Keratinocyte (primary cell): ENCODE data around the gene HAVCR2. TPM values are rescaled to one million over a fixed set of nuclear protein-coding genes. Genes with fewer than 3 reads are reported as not detected.

Experiments used
- DNase-seq: peaks from one replicate; pipeline ENCODE4 v3.0.0-alpha.2; 2011; ENCODE audit warnings: low read depth, missing footprints, low spot score
- FAIRE-seq: peaks from 2 replicates; lab custom pipeline; 2011; peaks lifted over from hg19 to GRCh38; lab: Jason Lieb, UNC
- H2AFZ ChIP-seq: 2 replicates; pipeline ENCODE4 v1.6.0; 2012; ENCODE audit warnings: low read length, control low read depth, inconsistent platforms; ENCODE audit not compliant: control insufficient read depth
- H3K27ac ChIP-seq: 2 replicates; pipeline ENCODE4 v1.5.1; 2011; ENCODE audit warnings: low read length; ENCODE audit not compliant: control insufficient read depth, insufficient read depth
- H3K27me3 ChIP-seq: 3 replicates; pipeline ENCODE4 v1.6.0; 2011; ENCODE audit warnings: low read length; ENCODE audit not compliant: control insufficient read depth, insufficient read depth; ENCODE audit errors: extremely low read depth
- H3K36me3 ChIP-seq, 2 experiments: 2 replicates in 1 of 2; 3 replicates in 1 of 2; pipeline ENCODE4 v1.5.1; 2011; ENCODE audit warnings: low read length in 2 of 2, mild to moderate bottlenecking in 1 of 2; ENCODE audit not compliant: control insufficient read depth in 2 of 2, insufficient read depth in 2 of 2; ENCODE audit errors: extremely low read depth in 1 of 2
- H3K4me1 ChIP-seq: 3 replicates; pipeline ENCODE4 v1.5.1; 2011; ENCODE audit warnings: low read length; ENCODE audit not compliant: control insufficient read depth, insufficient read depth; ENCODE audit errors: extremely low read depth
- H3K4me2 ChIP-seq: 3 replicates; pipeline ENCODE4 v1.6.0; 2011; ENCODE audit warnings: low read depth, low read length; ENCODE audit not compliant: control insufficient read depth, insufficient read depth; ENCODE audit errors: extremely low read depth
- H3K4me3 ChIP-seq, 3 experiments: fragments of 200-600 bp in 1 of 3; sonication (generic) in 1 of 3; 2 replicates in 2 of 3; 3 replicates in 1 of 3; pipeline ENCODE4 v1.5.1; 2011 to 2016; ENCODE audit warnings: low read length in 3 of 3, mild to moderate bottlenecking in 3 of 3, control low read depth in 2 of 3, inconsistent platforms in 1 of 3, low read depth in 1 of 3, mixed read lengths in 1 of 3, mixed run types in 1 of 3, moderate library complexity in 1 of 3; ENCODE audit not compliant: control insufficient read depth in 2 of 3, insufficient read depth in 2 of 3; ENCODE audit errors: extremely low read depth in 1 of 3
- H3K79me2 ChIP-seq: 2 replicates; pipeline ENCODE4 v1.6.0; 2012; ENCODE audit warnings: low read length; ENCODE audit not compliant: control insufficient read depth, insufficient read depth
- H3K9ac ChIP-seq: 3 replicates; pipeline ENCODE4 v1.6.0; 2011; ENCODE audit warnings: low read length; ENCODE audit not compliant: control insufficient read depth, insufficient read depth; ENCODE audit errors: extremely low read depth
- H3K9me1 ChIP-seq: 3 replicates; pipeline ENCODE4 v1.6.0; 2011; ENCODE audit warnings: low read length; ENCODE audit not compliant: control insufficient read depth, insufficient read depth; ENCODE audit errors: extremely low read depth
- H3K9me3 ChIP-seq: 2 replicates; pipeline ENCODE4 v1.5.1; 2012; ENCODE audit warnings: low read depth, low read length; ENCODE audit not compliant: control insufficient read depth
- H4K20me1 ChIP-seq: 3 replicates; pipeline ENCODE4 v1.6.0; 2011; ENCODE audit warnings: low read length; ENCODE audit not compliant: control insufficient read depth, insufficient read depth; ENCODE audit errors: extremely low read depth
- CTCF ChIP-seq, 3 experiments: IDR thresholded peaks in 1 of 3; conservative IDR thresholded peaks in 1 of 3; optimal IDR thresholded peaks in 1 of 3; 2 replicates in 2 of 3; 3 replicates in 1 of 3; pipeline versions ENCODE3 to v1.5.1; 2011; ENCODE audit warnings: low read length in 3 of 3, mild to moderate bottlenecking in 3 of 3, moderate library complexity in 2 of 3, control low read depth in 1 of 3, inconsistent platforms in 1 of 3; ENCODE audit not compliant: insufficient read depth in 2 of 3; ENCODE audit errors: extremely low read depth in 1 of 3
- EZH2 ChIP-seq: IDR thresholded peaks from one replicate; pipeline ENCODE4 v1.6.1; 2012; ENCODE audit warnings: inconsistent platforms, mild to moderate bottlenecking, low read length, moderate library complexity
- dilution Hi-C: fragments of 300-500 bp; cut with MboI; formaldehyde crosslinking; loops from one replicate; pipeline ENCODE4 v1.7.0; 2020; ENCODE audit warnings: low sequenced_read_pairs; ENCODE audit not compliant: extremely low pct_ligation_motif_present
- polyA plus RNA-seq, 5 experiments: library from polyadenylated mRNA; depleted of rRNA in 3 of 5; stranded (reverse) in 3 of 5; stranded (forward) in 1 of 5; unstranded in 1 of 5; fragments of >200 nt; gene quantifications; 1 replicate in 1 of 5; 2 replicates in 3 of 5; 3 replicates in 1 of 5; pipeline versions ENCODE4 v1.2.1 to v1.2.3, GENCODE V29; 2011 to 2012; ENCODE audit warnings: missing spikeins in 2 of 5, low read depth in 1 of 5, low replicate concordance in 1 of 5

Gene HAVCR2
- polyA plus RNA-seq, 1 donor (not counting 4 experiments of a cell fraction or from before 2014, with no cell fraction given) = 0.03 TPM

GRCh38 chr5:157115502-157115901 is 6.7 kb upstream of the HAVCR2 start:
- H3K27me3 ChIP-seq = no peaks in the 10 kb centered on the region
- dilution Hi-C loops = no loop called here
- no peaks in the 10 kb centered on the region for H4K20me1 ChIP-seq
- H3K9ac ChIP-seq = no peak overlapping the region
- no peaks in the 10 kb centered on the region for H3K36me3 ChIP-seq
- H3K4me3 ChIP-seq = no peak overlapping the region
- no peaks in the 10 kb centered on the region for H3K79me2 ChIP-seq
- H3K4me1 ChIP-seq = no peaks in the 10 kb centered on the region
- H3K9me3 ChIP-seq = no peaks in the 10 kb centered on the region
- FAIRE-seq (no peak), DNase-seq (no peak)
- no peak overlapping the region for H3K27ac ChIP-seq
- H3K4me2 ChIP-seq = no peak overlapping the region
- H3K9me1 ChIP-seq = no peaks in the 10 kb centered on the region
- H2AFZ ChIP-seq = no peak overlapping the region
- TF ChIP-seq CTCF (optimal IDR thresholded peaks at IDR 0.05 in 1 of 3, IDR thresholded peaks at IDR 0.05 in 1 of 3, conservative IDR thresholded peaks at IDR 0.05 in 1 of 3; ENCODE audit: extremely low read depth in 1 of 3, insufficient read depth in 2 of 3, low read length in 3 of 3) (no peak), EZH2 (no peak)

GRCh38 chr5:157115012-157115411 is 6.2 kb upstream of the HAVCR2 start:
- no peak for FAIRE-seq
- no peak for DNase-seq
- no peak for TF ChIP-seq CTCF (optimal IDR thresholded peaks at IDR 0.05 in 1 of 3, IDR thresholded peaks at IDR 0.05 in 1 of 3, conservative IDR thresholded peaks at IDR 0.05 in 1 of 3; ENCODE audit: extremely low read depth in 1 of 3, insufficient read depth in 2 of 3, low read length in 3 of 3)
- no peak for TF ChIP-seq EZH2
- dilution Hi-C loops = no loop called here
- Histone ChIP-seq H3K9me1 (no peaks in the 10 kb centered on the region), H3K4me1 (no peaks in the 10 kb centered on the region), H3K4me3 (no peak overlapping the region), H4K20me1 (no peaks in the 10 kb centered on the region), H3K4me2 (no peak overlapping the region), H3K27ac (no peak overlapping the region), H3K79me2 (no peaks in the 10 kb centered on the region), H3K27me3 (no peaks in the 10 kb centered on the region), H3K9ac (no peak overlapping the region), H3K9me3 (no peaks in the 10 kb centered on the region), H2AFZ (no peak overlapping the region), H3K36me3 (no peaks in the 10 kb centered on the region)
